Renal pelvis (tissue), 4 donors: ENCODE results near the gene CRB1. TPM values are rescaled to one million over a fixed set of nuclear protein-coding genes. Genes with fewer than 3 reads are reported as not detected.
A peak's percentile ranks its signal among the peaks of the same experiment; 100 is the strongest.

ENCODE experiments used
- DNase-seq: peaks from one replicate; pipeline ENCODE4 v3.0.0-alpha.2; 2013
- polyA plus RNA-seq, 3 donors: library from polyadenylated mRNA; unstranded; fragments of 120-200 nt; gene quantifications; one replicate each; pipeline ENCODE4 v1.2.1, GENCODE V29; 2013; ENCODE audit not compliant: insufficient read length in 3 of 3

Gene CRB1
- polyA plus RNA-seq, 3 donors = 2.0 to 3.5 (median 2.6) TPM

DNA sequence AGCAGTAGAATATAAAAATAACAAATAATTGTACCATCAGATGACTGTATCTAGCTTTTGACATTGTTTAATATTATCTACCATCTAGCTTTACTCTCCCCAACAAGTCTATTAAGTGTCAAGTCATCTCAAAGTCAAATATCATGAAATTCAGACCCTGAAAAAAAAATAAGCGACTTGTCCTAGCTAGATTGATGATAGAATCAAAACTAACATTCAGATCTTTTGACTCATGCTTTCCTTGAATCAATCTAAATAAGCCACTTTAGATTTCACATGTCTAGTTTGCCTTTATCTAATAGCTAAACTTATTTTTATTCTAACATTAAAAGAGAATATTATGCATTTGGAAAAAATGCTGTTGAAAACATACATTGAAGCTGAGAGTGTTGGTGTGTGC is 35.4 kb downstream of the CRB1 start:
- DNase-seq = no peak

DNA sequence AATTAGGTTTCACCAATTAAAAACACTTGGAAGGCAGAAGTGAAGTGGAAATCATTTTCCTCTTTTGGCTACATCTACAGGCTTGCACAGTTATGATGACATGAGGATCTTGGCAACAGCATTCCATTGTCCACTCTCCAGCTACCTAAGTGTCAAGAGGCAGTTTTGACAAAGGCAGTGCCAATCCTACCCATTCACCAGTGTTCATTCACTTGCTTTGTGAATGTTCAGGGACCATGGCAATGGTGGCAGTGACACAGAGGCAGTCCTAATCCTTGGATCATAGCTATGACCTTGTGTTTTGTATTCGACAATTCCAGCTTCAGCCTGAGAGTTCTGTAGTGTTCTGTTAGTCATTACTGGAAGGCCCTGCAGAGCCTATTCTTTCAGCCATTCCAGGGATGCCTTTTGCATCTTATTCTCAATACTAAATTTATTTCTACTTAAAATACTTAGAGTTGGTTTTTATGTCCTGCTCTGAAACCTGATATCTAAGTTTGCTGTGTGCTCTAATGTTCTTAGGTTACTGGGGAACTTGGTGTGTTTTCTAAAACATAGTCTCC is 36.7 kb downstream of the CRB1 start:
- DNase-seq = no peak

DNA sequence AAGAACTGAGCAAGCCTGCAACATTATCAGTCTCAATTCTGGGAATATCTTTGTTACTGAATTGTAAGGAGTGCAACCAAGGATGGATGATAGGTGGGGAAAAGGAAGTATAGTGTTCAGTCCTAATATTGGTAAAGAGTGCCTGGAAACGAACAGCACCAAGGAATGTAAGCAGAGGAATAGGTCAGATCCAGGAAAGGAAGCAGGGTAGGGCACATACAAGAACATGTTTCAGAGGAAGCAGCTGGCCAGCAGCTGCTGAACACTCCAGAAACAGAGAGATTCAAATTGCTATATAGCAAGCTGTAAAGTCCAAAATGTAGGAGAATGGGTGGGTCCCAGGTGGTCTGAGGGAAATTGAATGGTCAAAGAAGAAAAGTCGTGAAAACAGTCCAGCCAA is 37.9 kb downstream of the CRB1 start:
- DNase-seq = no peak

DNA sequence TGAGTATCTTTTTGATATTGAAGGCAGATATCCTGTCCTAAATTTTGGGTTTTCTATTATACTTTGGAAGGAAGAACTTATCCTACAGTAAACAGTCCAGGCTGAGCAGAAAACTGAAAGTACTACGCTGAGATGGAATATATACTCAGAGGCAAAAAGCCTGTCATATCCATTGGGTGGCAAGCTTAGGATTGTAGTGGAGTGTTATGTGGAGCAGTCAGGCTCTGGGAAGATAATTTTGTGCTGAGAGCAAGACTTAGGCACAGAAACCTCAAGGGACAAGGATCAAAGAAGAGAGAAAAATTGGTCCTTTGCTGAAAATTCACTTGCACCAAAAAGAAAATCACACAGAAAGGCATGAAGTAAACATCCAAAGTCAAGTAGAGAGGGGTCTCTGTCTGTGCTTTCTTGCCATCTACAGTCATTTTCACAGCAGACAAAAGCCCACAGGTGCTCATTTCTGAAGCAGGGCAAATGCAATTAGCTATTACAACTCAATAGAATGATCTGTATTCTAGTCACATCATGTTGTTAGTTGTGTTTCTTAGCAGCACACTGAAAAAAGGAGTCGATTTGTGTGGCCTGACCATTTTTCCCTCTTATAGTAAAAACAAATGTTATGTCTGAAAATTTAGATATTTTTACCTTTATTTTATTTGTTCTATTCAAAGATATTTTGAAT is 38.5 kb downstream of the CRB1 start:
- no peak for DNase-seq

DNA sequence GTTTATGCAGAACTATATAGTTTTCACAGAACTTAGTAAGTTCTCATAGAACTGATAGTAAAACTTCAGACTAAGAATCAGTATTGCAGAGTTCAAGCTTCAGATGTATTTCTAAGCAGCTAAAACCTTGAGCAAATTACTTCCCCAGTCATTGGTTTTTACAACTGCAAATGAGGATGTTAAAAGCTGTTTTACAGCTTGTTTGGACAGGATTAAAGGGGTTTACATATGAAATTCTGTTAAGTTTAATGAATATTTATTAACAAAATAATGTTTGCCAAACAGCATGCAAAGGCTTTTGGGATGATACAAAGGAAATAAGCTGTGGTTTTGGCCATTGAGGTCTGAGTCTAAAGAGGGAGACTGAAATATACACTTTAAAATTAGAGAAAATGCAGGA is 39.1 kb downstream of the CRB1 start:
- DNase-seq = no peak

DNA sequence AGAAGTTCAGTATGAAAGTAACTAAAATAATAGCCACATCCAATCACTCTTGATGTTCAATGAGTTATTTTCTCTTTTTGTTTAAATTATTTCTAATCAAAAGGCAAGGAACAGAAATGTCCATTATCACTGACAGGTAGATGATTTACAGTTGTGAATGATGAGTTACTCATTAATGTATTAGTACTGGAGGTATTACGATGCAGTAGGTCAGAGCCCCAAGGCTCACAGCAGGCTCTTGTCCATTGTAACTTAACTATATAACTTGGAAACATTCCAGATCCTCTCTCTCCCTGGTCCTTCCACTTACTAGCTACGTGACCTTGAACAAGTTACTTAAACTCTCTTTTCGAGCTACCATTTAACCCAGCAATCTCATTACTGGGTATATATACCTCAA is 39.5 kb downstream of the CRB1 start:
- DNase-seq = peak; percentile 21

DNA sequence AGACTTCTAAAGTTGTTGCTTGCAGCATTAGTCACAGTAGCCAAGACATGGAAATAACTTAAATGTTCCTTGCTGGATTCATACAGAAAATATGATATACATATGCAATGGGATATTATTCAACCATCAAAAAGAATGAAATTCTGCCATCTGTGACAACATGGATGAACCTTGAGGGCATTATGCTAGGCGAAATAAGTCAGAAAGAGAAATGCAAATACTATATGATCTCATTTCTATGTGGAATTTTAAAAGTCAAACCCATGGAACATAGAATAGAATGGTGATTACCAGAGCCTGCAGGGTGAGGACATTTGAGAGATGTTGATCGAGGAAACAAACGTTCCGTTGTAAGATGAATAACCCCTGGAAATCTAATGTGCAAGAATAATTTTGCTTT is 43.0 kb downstream of the CRB1 start:
- no peak for DNase-seq

DNA sequence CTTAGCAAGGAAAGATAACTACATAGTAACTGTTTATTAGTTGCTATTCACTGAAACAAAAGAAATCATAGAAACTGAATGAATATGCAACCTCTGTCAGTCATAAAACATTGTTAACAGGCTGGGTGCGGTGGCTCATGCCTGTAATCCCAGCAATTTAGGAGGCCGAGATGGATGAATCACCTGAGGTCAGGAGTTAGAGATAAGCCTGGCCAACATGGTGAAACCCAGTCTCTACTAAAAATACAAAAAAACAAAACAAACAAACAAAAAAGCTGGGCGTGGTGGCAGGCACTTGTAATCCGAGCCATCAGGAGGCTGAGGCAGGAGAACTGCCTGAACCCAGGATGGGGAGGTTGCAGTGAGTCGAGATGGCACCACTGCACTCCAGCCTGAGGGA is 44.1 kb downstream of the CRB1 start:
- no peak for DNase-seq

DNA sequence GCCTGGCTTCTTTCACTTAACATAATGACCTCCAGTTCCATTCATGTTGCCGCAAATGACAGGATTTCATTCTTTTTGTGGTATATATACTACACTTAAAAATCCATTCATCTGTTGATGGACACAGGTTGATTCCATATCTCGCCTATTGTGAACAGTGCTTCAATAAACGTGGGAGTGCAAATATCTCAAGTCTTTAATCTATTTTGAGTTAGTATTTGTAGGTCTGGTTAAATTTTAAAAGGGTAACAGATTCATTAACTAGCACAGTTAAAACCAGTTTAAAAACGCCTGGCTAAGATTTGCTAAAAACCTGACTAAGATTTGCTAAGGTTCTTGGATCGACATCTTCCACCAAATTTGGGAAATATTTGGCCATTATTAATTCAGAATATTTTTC is 45.7 kb downstream of the CRB1 start:
- DNase-seq = no peak

DNA sequence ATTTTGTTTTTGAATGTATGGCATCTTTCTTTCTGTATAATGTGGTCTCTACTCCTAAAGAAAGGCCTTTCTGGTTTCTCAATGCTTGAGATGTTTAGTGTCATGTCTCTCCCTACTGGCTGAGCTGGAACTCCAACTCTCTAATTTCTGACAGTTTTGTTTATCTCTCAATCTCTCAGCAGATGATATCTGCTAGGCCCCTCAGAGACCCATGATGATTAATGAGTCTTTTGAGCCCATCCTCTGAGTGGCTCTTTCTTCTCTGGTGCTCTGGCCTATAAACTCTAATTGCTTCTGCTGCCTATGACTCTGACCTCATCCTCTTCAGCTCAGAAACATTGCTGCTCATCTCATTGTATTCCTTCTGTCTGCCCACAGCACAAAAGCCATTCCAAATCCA is 46.6 kb downstream of the CRB1 start:
- DNase-seq = no peak

DNA sequence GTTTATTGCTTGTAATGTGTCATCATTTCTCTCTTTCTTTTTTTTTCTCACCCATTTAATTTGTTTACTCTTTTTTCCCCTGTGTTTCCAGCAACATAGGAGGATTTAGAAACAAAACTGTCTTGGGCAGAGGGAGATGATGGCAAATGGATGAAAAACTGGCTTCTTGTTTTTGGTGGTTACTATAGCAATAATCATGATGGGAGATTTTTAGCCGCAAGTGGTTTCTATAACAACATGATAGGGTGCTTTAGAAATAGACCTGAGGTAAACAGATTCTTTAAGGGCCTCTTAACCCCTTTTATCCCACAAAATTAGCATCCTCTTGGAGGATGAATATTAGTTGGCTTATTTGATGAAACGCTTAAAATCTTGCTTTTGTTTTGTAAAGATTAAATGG is 51.6 kb downstream of the CRB1 start:
- DNase-seq = no peak

DNA sequence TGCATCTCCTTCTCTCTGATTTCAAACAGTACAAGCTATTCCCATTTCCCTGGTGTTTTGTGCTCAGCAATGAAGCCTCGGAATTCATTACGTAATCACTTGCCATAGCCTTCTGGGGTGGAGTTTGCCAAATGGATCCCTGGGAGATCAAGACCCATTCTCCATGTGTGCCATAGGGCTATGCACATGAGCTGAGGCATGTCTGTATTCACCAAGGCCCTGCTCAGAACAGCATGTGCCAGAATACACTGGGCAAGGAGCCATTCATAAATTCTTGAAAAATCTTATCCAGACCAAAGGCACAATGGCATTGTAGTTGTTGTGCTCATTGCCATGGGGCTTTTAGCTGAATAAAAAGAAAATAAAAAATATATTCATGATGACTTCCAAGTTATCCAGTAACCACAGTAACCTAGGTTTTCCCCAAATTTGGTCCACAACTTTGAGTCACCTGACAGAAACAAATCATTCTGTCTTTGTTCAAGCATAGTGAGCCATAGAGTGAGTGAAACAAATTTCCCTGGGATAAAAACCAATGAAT is 53.0 kb downstream of the CRB1 start:
- no peak for DNase-seq

DNA sequence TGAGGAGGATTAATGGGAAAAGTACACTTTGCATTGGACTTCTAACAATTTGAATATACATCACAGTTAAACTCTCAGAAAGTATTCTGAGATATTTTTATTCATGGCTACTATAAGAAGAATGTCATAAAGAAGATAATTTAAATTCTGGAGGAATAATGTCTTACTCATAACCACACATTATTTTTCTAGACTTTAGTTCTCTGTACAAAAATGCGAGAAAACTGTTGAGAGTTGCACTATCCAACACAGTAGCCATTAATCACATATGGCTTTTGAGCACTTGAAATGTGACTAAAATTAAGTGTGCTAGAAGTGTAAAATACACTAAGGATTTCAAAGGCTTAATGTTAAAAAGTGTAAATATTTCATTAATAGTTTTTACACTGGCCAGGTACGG is 53.8 kb downstream of the CRB1 start:
- DNase-seq = no peak

DNA sequence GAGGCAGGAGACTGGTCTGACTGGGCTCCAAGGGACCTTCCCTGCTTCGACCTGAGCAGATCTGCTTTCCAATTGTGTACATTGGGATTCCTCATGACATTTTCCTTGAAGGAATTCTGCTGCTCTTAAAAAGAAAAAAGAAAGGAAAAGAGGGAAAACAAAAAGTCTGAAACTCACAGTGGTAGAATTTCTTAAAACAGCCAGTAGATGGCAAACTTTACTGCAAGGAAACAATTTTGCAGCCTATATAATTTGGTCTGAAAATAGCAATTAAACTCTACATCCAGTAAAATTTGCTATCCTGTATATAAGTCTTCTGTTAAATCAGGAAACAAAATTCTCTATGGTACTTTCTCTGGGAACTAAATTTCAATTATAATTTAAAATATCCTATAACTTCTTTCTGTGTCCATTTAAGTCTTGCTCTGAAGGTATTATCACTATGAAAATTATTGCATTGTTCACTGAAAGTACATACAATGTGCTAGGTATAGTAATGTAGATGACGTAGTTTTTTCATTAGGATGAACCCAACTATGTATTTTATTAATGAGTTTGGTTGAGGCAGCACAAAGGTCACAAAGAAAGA is 59.8 kb downstream of the CRB1 start:
- DNase-seq = no peak

DNA sequence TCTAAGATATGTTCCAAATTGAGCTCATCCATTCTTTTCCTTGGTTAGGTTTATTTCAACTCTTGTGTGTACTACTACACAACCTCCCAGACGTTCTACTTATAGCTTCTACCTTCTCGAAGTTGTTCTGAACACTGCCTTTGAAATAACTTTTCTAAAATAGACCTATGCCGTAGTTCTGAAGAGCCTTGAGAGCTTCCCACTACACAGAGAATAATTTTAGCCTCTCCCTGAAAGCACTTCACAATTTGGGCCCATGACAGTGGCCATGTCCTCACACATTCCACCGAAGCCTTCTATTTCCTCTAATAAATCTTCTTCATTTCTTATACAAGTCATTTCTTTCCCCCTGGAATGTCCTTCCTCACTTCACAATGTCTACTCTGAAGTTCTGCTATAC is 62.2 kb downstream of the CRB1 start:
- no peak for DNase-seq

DNA sequence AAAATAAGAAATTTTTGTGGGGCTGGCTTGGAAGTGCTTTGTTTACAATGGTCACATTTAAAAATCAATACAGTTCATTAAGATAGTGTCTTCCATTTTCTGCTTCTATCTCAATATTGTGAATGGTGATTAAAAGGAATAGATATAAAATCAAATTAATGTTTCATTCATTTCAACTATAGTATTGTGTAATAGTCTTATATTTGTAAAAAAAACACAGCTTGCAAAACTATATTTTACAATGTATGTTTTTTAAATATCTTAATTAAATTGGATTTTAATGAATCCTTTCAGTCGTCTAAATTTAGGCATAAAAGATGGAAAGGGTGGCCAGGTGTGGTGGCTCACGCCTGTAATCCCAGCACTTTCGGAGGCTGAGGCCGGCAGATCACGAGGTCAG is 63.5 kb downstream of the CRB1 start:
- no peak for DNase-seq

DNA sequence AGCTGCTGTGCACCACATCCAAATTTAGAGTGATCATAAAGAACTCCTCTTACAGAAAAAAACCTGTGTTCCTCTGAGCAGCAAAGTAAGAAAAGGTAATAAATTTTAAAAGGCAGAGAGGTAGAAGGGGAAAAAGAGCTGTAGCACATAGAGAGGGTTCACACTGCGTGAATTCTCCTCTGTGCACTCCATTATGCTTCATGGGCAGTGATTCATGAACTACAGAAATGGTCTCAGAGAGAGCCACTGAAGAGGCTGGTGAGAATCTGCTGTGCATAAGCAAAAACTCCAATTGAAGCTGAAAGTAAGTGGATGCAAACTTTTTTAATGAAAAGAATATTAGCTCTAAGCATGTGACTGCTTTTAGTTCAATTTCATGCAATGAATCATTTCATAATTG is 65.0 kb downstream of the CRB1 start:
- no peak for DNase-seq

DNA sequence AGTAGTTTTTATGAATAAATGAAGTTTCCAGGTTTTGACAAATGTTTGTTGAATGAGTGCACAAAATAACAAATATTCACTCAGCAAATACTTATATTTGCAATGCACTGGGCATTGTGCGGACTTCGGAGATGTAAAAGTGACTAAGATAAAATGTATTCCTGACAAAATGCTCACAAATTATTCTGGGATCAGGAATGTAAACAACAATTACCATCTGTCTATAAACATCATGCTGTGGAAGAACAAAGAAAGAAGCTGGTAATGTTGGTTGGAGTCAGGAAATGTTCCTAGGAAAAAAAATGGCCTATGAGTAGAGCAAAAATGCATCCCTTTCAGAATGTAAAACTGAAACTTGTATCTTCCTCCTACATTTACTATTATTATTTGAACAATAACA is 68.5 kb downstream of the CRB1 start:
- no peak for DNase-seq

DNA sequence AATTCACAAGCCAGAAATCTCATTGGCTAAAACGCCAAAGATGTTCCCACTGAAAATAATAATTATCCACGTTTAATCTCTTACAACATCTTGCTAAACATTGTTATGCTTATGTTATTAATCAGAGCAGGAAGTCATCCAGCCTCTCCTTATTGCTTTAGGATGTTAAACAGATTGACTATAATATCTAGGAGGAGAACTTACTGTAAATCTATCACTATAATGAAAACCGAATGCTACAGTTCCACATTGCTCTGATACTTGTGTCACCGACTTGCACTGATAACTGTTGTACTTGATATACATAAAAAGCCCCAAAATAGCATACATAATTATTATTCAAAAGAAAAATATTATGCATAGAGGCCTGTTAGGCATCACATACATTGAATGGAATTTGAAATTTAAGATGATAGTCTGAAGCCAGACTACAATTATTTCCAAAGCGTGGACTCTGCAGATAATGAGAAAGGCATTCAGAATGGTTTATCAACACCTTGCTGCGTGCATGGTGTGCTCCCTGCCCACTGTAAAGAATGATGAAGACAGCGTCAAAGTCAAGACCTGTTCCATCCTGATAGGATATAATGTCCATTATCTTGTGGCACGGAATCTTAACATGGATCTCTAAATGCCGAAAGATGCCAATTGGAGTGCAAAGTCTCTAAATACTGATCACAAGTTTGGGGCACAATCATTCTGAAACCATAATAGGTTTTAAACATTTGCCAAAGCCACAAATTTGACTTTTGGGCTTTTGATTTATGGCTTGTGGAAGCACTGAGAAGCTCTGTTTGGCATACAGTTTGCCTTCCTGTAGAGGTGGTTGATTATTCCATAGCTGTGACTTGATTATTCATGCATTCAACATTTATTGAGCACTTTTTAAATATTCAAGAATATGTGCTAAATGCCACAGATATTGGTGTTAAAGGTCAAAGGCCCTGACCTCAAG is 71.3 kb downstream of the CRB1 start:
- no peak for DNase-seq

DNA sequence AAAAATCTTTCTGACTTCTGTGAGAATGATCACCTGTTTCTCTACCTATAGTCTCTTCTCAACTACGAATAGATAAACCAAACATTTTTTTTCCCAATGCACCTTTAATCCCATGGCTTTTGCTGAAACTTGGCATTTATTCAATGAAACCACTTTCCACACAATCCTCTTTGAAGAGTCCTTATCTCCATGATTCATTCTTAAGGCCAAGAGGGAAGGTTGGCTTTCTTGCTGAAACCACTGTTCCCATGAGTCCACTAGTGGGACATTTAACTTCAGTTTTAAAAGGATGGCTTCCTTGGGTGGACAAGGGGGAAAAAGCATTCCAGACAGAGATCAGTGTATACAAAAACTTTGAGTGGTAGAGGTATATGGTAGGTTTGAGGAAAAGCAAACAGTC is 73.6 kb downstream of the CRB1 start:
- no peak for DNase-seq

DNA sequence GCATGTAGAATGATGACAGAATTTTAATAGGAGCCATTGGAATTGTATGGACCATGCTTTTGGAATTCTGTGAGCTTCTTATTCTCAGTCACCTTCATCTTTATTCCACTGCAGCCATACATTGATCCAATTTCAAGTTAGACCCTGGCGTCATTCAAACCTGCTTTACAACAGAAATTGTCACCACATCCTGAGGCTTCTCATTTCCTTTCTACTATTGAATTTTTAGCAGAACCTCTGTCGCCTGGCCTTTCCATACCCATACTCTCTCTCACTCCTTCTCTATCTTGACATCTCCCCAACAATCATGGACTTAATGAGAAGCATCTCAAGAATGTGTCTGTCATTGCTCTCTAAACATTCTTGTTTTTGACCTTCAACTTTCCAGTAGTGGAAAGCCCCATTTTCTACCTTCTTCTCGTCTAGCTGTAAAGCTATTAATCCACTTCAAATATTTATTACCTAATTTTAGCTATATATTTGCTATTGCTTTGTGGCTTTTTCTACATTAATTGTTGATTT is 74.1 kb downstream of the CRB1 start:
- no peak for DNase-seq

DNA sequence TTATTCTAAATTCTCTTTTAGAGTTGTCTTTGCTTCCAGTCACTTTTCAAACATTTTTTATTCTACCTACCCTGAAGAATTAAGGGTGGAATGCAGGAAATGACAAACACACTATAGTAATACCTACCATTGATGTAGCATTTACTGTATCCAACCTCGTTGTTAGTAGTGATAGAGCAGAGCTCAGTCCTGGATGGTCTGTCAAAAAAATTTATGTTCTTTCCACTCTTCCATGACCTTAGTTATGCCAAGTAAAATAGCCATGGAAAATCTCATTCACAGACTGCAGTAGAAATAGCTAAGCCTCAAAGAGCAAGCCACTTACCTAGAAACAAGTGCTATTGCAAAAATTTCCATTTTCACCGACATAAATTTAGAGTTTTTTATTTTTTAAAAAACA is 74.6 kb downstream of the CRB1 start:
- no peak for DNase-seq
